Left kidney (tissue), 2 donors: Measurements from ENCODE around the gene DDX39B. TPM values are rescaled to one million over a fixed set of nuclear protein-coding genes. Genes with fewer than 3 reads are reported as not detected.

ENCODE experiments used
- DNase-seq: peaks from one replicate; pipeline ENCODE4 v3.0.0-alpha.2; 2013
- polyA plus RNA-seq: library from polyadenylated mRNA; unstranded; fragments of 120-200 nt; gene quantifications from one replicate; pipeline ENCODE4 v1.2.1, GENCODE V29; 2013; ENCODE audit not compliant: insufficient read length

Gene DDX39B
- polyA plus RNA-seq, 1 donor, result 785 TPM

DNA sequence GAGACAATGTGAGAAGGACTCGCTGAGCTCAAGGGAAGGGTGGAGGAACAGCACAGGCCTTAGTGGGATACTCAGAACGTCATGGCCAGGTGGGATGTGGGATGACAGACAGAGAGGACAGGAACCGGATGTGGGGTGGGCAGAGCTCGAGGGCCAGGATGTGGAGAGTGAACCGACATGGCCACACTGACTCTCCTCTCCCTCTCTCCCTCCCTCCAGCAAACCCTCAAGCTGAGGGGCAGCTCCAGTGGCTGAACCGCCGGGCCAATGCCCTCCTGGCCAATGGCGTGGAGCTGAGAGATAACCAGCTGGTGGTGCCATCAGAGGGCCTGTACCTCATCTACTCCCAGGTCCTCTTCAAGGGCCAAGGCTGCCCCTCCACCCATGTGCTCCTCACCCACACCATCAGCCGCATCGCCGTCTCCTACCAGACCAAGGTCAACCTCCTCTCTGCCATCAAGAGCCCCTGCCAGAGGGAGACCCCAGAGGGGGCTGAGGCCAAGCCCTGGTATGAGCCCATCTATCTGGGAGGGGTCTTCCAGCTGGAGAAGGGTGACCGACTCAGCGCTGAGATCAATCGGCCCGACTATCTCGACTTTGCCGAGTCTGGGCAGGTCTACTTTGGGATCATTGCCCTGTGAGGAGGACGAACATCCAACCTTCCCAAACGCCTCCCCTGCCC lies 35.2 kb upstream of the DDX39B start:
- no peak for DNase-seq

GRCh38 chr6:31575952-31576685 lies 34.3 kb upstream of the DDX39B start:
- no peak for DNase-seq

DNA sequence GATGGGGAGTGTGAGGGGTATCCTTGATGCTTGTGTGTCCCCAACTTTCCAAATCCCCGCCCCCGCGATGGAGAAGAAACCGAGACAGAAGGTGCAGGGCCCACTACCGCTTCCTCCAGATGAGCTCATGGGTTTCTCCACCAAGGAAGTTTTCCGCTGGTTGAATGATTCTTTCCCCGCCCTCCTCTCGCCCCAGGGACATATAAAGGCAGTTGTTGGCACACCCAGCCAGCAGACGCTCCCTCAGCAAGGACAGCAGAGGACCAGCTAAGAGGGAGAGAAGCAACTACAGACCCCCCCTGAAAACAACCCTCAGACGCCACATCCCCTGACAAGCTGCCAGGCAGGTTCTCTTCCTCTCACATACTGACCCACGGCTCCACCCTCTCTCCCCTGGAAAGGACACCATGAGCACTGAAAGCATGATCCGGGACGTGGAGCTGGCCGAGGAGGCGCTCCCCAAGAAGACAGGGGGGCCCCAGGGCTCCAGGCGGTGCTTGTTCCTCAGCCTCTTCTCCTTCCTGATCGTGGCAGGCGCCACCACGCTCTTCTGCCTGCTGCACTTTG lies 33.6 kb upstream of the DDX39B start, which contains the start of gene TNF:
Gene TNF (plus strand): TSS at position 231 of the 567 bp plus-strand sequence. CDS start 177 bp downstream, at position 408.
- no peak for DNase-seq

DNA sequence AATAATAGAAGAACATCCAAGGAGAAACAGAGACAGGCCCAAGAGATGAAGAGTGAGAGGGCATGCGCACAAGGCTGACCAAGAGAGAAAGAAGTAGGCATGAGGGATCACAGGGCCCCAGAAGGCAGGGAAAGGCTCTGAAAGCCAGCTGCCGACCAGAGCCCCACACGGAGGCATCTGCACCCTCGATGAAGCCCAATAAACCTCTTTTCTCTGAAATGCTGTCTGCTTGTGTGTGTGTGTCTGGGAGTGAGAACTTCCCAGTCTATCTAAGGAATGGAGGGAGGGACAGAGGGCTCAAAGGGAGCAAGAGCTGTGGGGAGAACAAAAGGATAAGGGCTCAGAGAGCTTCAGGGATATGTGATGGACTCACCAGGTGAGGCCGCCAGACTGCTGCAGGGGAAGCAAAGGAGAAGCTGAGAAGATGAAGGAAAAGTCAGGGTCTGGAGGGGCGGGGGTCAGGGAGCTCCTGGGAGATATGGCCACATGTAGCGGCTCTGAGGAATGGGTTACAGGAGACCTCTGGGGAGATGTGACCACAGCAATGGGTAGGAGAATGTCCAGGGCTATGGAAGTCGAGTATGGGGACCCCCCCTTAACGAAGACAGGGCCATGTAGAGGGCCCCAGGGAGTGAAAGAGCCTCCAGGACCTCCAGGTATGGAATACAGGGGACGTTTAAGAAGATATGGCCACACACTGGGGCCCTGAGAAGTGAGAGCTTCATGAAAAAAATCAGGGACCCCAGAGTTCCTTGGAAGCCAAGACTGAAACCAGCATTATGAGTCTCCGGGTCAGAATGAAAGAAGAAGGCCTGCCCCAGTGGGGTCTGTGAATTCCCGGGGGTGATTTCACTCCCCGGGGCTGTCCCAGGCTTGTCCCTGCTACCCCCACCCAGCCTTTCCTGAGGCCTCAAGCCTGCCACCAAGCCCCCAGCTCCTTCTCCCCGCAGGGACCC lies 32.6 kb upstream of the DDX39B start:
- DNase-seq, result no peak

GRCh38 chr6:31573239-31574105 lies 31.7 kb upstream of the DDX39B start:
- DNase-seq, result no peak

DNA sequence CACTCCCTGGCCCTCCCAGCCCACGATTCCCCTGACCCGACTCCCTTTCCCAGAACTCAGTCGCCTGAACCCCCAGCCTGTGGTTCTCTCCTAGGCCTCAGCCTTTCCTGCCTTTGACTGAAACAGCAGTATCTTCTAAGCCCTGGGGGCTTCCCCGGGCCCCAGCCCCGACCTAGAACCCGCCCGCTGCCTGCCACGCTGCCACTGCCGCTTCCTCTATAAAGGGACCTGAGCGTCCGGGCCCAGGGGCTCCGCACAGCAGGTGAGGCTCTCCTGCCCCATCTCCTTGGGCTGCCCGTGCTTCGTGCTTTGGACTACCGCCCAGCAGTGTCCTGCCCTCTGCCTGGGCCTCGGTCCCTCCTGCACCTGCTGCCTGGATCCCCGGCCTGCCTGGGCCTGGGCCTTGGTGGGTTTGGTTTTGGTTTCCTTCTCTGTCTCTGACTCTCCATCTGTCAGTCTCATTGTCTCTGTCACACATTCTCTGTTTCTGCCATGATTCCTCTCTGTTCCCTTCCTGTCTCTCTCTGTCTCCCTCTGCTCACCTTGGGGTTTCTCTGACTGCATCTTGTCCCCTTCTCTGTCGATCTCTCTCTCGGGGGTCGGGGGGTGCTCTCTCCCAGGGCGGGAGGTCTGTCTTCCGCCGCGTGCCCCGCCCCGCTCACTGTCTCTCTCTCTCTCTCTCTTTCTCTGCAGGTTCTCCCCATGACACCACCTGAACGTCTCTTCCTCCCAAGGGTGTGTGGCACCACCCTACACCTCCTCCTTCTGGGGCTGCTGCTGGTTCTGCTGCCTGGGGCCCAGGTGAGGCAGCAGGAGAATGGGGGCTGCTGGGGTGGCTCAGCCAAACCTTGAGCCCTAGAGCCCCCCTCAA lies 30.5 kb upstream of the DDX39B start, which contains the start of gene LTA:
Gene LTA (plus strand): TSS at position 249 of the 871 bp plus-strand sequence. CDS start 454 bp downstream, at position 703.
- DNase-seq, result no peak

GRCh38 chr6:31569861-31570536 lies 28.2 kb upstream of the DDX39B start:
- DNase-seq, result no peak

- DNase-seq, result no peak
These were observed 26.7 kb upstream of the DDX39B start for GRCh38 chr6:31568537-31568961.

GRCh38 chr6:31567531-31568370 lies 25.9 kb upstream of the DDX39B start:
- no peak for DNase-seq

- no peak for DNase-seq
These were observed 18.9 kb upstream of the DDX39B start for GRCh38 chr6:31560697-31561058.

DNA sequence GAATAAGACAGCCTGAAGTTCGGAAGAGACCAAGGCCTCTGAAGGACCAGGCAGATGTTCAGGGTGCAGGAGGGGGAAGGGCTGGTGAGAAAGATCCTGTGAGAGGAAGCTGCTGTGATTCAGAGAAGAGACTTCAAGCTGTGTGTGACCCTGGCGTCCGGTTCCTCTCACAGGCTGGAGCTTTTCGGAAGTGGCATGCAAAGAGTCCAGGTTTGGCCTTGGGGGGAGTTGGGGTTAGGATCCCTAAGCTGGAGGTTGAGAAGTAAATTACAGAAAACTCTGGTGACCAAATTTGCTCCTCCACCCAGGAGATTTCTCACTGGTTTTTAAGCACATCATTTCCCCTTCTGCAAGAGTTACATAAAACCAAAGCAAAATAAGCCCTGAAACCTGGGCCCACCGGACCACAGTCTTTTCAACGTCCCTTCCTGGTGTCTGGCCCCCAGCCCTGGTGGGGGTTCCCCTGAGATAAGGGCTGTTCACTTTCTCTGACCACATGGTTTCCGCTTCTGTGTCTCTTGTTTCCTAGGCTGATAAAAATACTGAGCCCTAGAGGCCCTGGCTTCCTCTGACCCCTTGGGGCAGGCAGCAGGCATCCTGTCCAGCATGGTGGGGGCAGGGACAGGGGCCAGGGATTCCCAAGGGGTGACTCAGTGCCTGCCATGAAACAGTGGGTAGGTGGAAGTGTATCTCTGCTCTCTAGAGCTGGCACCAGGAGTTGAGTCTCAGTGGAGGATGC lies 18.3 kb upstream of the DDX39B start:
- no peak for DNase-seq

- DNase-seq, result no peak
These were observed 17.8 kb upstream of the DDX39B start for GRCh38 chr6:31559606-31559957.

- no peak for DNase-seq
These were observed 17.1 kb upstream of the DDX39B start for GRCh38 chr6:31558631-31559500.

GRCh38 chr6:31558318-31558625 lies 16.5 kb upstream of the DDX39B start:
- no peak for DNase-seq

DNA sequence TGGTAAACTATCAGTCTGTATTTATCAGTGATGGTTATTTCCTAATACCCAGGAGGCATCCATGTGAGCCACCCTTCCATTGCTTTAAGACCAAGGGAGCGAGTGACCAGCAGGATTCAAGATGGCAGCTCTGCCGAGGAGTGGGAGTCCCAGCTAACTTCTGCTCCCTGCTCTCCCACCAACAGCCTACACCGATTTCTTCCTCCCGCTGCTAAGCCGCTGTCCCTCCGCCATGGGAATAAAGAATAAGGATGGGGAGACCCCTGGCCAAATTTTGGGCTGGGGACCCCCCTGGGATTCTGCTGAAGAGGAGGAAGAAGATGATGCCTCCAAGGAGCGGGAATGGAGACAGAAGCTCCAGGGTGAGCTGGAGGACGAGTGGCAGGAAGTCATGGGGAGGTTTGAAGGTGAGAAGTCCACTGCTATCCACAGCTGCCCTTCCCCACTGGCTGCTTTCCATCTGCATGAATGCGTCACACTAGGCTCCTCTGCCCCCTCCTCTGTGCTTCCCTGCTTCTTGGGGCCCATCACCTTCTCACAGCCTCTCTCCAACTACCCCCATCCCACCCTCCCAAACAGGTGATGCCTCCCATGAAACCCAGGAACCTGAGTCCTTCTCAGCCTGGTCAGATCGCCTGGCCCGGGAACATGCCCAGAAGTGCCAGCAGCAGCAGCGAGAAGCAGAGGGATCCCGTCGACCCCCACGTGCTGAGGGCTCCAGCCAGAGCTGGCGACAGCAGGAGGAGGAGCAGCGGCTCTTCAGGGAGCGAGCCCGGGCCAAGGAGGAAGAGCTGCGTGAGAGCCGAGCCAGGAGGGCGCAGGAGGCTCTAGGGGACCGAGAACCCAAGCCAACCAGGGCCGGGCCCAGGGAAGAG lies 15.9 kb upstream of the DDX39B start:
- no peak for DNase-seq

GRCh38 chr6:31556307-31556706 lies 14.5 kb upstream of the DDX39B start:
- DNase-seq, result no peak
